ENCODE results near the gene ARL6IP6. TPM values are rescaled to one million over a fixed set of nuclear protein-coding genes. Genes with fewer than 3 reads are reported as not detected.

Gene ARL6IP6
- total RNA-seq, 4 donors from 2014 or later = 7.0 to 14.0 (median 7.9) TPM

DNA sequence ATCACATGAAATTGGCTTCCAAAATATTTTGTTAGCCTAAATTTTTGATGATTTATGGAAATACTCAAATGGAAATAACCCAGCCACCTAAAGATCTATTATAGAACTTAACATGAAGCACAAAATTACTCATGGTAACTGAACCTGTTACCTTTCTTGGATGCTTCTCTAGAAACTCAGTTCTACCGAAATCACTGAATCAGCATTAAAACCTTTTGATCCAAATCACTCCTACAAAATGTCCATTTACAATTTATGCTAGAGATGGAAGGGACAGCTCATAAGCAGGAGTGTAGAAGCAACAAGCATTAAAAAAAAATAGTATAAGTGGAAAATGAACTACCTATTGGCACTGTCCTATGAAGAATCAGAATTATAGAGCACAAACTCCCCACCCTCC lies 3.3 kb upstream of the ARL6IP6 start:
- TF ChIP-seq, protein P1, sequence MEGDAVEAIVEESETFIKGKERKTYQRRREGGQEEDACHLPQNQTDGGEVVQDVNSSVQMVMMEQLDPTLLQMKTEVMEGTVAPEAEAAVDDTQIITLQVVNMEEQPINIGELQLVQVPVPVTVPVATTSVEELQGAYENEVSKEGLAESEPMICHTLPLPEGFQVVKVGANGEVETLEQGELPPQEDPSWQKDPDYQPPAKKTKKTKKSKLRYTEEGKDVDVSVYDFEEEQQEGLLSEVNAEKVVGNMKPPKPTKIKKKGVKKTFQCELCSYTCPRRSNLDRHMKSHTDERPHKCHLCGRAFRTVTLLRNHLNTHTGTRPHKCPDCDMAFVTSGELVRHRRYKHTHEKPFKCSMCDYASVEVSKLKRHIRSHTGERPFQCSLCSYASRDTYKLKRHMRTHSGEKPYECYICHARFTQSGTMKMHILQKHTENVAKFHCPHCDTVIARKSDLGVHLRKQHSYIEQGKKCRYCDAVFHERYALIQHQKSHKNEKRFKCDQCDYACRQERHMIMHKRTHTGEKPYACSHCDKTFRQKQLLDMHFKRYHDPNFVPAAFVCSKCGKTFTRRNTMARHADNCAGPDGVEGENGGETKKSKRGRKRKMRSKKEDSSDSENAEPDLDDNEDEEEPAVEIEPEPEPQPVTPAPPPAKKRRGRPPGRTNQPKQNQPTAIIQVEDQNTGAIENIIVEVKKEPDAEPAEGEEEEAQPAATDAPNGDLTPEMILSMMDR (IDR thresholded peaks at IDR 0.05) = no peak
- TF ChIP-seq POLR2A (IDR thresholded peaks at IDR 0.05) (no peak), POLR2AphosphoS5 (IDR thresholded peaks at IDR 0.05) (no peak), EP300 (IDR thresholded peaks at IDR 0.05) (no peak)
- 82 to 100% methylated on average over 1 of the region's 1 CpG for WGBS, 2 donors (ENCODE audit: low coverage in 1 of 2)

DNA sequence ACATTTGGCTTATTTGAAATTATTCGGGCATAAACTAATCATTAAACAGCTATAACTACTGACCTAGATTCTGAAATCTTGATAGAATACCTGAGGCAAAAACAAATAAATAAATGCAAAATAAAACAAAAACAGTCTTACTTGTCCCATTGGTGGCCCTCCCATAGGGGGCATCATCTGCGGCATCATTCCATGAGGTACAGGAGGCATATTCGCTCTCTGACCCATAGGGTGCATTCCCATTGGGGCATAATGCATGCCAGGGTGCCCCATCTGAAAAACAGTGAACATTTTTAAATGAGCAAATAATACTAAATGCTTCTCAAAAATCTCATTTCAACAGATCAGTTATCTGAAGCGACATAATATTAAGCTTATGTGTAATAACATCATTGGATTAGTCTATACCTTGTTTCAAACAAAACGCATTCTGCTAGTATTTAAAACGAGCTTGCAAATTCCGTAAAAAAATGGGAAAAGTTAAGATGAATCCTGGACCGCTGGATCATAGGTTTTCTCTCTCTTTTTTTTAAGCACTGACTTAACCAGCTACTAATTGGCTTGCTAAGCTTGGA lies 2.5 kb upstream of the ARL6IP6 start:
- peaks cover 0 to 37% of the 10 kb centered on the region in 2 donors for H3K36me3 ChIP-seq
- peak overlapping the region; percentile 82 to 87 for H3K4me3 ChIP-seq
- no peaks in the 10 kb centered on the region for H3K9me3 ChIP-seq
- no peak for ATAC-seq
- no peak overlapping the region for H3K27ac ChIP-seq
- H3K27me3 ChIP-seq = no peaks in the 10 kb centered on the region
- WGBS, 2 donors (ENCODE audit: low coverage in 1 of 2) = 17 to 21% methylated on average over 8 of the region's 8 CpGs
- H3K4me1 ChIP-seq = peaks cover 3 to 62% (median 12%) of the 10 kb centered on the region in 3 donors
- TF ChIP-seq EP300 (IDR thresholded peaks at IDR 0.05) = no peak
- no peak for TF ChIP-seq POLR2AphosphoS5 (IDR thresholded peaks at IDR 0.05)
- TF ChIP-seq POLR2A (IDR thresholded peaks at IDR 0.05) = no peak
- TF ChIP-seq, protein P1 (IDR thresholded peaks at IDR 0.05) = peak in 1 of 4 experiments; percentile 22

More for the DNA sequence above, 3.3 kb upstream of the ARL6IP6 start:
- Histone ChIP-seq H3K27me3 (no peaks in the 10 kb centered on the region), H3K36me3 (peaks cover 0 to 45% of the 10 kb centered on the region in 2 donors), H3K27ac (no peak overlapping the region), H3K9me3 (no peaks in the 10 kb centered on the region), H3K4me1 (peaks cover 3 to 53% (median 4%) of the 10 kb centered on the region in 3 donors), H3K4me3 (no peak overlapping the region)
- no peak for ATAC-seq

DNA sequence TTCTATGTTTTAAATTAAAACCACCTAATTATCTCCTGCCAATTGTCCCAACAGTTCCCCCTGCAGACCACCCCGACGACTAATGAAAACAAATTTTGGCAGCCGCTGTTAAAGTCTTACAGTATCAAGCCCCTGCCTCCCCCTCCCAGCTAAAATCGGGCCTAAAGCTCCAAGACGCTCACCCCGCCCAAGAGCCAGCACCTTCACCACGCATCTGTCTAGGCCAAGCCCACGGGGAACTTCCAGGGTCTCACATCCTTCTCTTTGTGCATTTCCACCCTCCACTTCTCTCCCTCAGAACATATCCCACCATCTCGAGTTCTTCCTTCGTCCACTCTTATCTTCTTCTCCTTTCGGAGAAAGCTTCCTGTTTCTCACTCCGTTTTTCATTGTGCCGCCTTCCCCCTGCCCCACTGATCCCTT lies 1.6 kb upstream of the ARL6IP6 start:
- no peak for ATAC-seq
- TF ChIP-seq, protein P1 (IDR thresholded peaks at IDR 0.05) = no peak
- Histone ChIP-seq H3K9me3 (no peaks in the 10 kb centered on the region), H3K36me3 (peaks cover 0 to 33% of the 10 kb centered on the region in 2 donors), H3K27me3 (no peaks in the 10 kb centered on the region), H3K4me3 (peak overlapping the region; percentile 82 to 87), H3K4me1 (peaks cover 3 to 70% (median 12%) of the 10 kb centered on the region in 3 donors), H3K27ac (peak overlapping the region; percentile 75 to 99 (median 97))
- WGBS, 2 donors (ENCODE audit: low coverage in 1 of 2) = 0 to 2% methylated on average over 4 to 13 of the region's 13 CpGs

- Histone ChIP-seq H3K36me3 (peaks cover 0 to 27% of the 10 kb centered on the region in 2 donors), H3K27me3 (no peaks in the 10 kb centered on the region), H3K4me1 (peaks cover 3 to 72% (median 12%) of the 10 kb centered on the region in 3 donors), H3K9me3 (no peaks in the 10 kb centered on the region), H3K27ac (peak within 1 kb of the TSS; percentile 88 to 99 (median 97)), H3K4me3 (peak within 1 kb of the TSS; percentile 82 to 87)
- TF ChIP-seq POLR2A (IDR thresholded peaks at IDR 0.05) (peak; percentile 78), POLR2AphosphoS5 (IDR thresholded peaks at IDR 0.05) (peak; percentile 98), EP300 (IDR thresholded peaks at IDR 0.05) (no peak)
- TF ChIP-seq, protein P1 (IDR thresholded peaks at IDR 0.05) = peak in 1 of 4 experiments; percentile 15
- peak; percentile 95 for ATAC-seq
- WGBS, 2 donors (ENCODE audit: low coverage in 1 of 2) = 0 to 1% methylated on average over 17 to 20 of the region's 71 CpGs
Measured at GRCh38 chr2:152717228-152718075, 968 bp upstream of the ARL6IP6 start, which contains the start of gene PRPF40A. PRPF40A (minus strand) TSS chr2:152717461; CDS start chr2:152717439, 22 bp downstream.
